Measurements from ENCODE around the gene VPS37C. TPM values are rescaled to one million over a fixed set of nuclear protein-coding genes. Genes with fewer than 3 reads are reported as not detected.

Gene VPS37C
- total and polyA plus RNA-seq, 9 of the 15 experiments (the other 6 are each of a cell fraction or from before 2014, with no cell fraction given), result 0.62 to 29.8 (median 11.5) TPM

DNA sequence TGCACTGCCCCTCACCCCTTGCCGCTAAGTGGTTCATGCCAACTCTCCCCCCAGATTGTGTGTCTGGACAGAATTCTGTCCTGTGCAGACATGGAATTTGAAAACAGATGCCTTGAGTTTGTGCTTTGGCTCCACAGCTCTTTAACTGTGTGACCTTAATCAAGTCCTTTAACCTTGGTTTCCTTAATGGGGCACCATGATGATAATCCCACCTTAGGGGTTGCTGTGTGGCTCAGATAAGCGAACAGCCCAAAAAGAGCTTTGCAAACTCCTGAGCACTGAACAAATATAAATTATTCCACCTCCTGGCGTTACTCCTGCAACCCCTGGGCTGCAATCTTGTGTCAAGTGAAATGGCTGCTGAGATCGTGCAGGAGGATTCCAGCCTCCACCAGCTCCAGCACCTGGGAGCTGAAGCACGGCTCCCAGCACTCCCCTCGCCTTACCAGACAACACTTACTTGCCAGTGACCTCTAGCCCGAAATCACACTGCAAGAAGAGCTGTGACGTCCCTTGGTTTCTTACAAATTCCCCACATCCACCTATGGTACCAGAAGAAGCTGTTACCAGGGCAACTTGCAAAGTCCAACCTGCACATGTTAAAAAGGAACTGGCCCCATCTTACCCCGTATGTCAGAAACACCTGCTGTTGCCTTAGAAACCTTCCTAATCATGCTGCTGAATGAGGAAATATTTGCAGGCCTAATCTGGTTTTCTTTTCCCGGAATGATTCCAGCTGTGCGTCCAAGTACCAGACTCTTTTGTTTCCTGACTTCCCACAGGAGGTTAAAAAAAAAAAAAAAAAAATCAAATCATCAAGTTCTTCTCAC is 13.2 kb downstream of the VPS37C start:
- H3K36me3 ChIP-seq (ENCODE audit: control insufficient read depth, insufficient read depth, low read length), result peaks cover 10% of the 10 kb centered on the region; the same call in 2 of the 3 replicates
- peak; percentile 53; the same call in 1 of the 2 replicates for TF ChIP-seq RFX1 (IDR thresholded peaks at IDR 0.05)
- TF ChIP-seq, protein P1, sequence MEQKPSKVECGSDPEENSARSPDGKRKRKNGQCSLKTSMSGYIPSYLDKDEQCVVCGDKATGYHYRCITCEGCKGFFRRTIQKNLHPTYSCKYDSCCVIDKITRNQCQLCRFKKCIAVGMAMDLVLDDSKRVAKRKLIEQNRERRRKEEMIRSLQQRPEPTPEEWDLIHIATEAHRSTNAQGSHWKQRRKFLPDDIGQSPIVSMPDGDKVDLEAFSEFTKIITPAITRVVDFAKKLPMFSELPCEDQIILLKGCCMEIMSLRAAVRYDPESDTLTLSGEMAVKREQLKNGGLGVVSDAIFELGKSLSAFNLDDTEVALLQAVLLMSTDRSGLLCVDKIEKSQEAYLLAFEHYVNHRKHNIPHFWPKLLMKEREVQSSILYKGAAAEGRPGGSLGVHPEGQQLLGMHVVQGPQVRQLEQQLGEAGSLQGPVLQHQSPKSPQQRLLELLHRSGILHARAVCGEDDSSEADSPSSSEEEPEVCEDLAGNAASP (IDR thresholded peaks at IDR 0.05), result no peak
- no peak for TF ChIP-seq ILF3 (IDR thresholded peaks at IDR 0.05; ENCODE audit: borderline replicate concordance)
- TF ChIP-seq EHMT2 (IDR thresholded peaks at IDR 0.05), result no peak
- 0 out of 2 replicates have a peak, but pooled peaks have one; percentile 20 for TF ChIP-seq CBFA2T3 (IDR thresholded peaks at IDR 0.05)
- TF ChIP-seq RNF2 (IDR thresholded peaks at IDR 0.05), result no peak
- 0 out of 2 replicates have a peak, but pooled peaks have one; percentile 19 for TF ChIP-seq TCF3 (CRISPR knock-in tag; IDR thresholded peaks at IDR 0.05)
- no peak overlapping the region for H3K4me2 ChIP-seq (ENCODE audit: insufficient read depth, low read length)
- CTCF ChIA-PET (ENCODE audit: low intra/inter-chr PET ratio), result no interaction called here
- in situ Hi-C loops (cut with MboI), result no loop called here
- H3K27me3 ChIP-seq (ENCODE audit: control insufficient read depth in 2 of 2, insufficient read depth in 2 of 2, low read length in 2 of 2), result no peaks in the 10 kb centered on the region
- H3K27ac ChIP-seq (ENCODE audit: extremely low read depth, low read depth, low read length), result no peak overlapping the region
- peak overlapping the region in 1 of 2 experiments; percentile 28; a peak in 1 of 4 replicates for H3K9ac ChIP-seq (ENCODE audit: insufficient read depth in 1 of 2, low read depth in 2 of 2, low read length in 2 of 2)
- no peak for DNase-seq (ENCODE audit: extremely low read depth in 1 of 4, low spot score in 3 of 4)
- WGBS (ENCODE audit: insufficient coverage, low coverage, missing lambda C conversion rate), result 57% methylated on average over 11 of the region's 11 CpGs
- H4K20me1 ChIP-seq (replicated peaks; ENCODE audit: control insufficient read depth, insufficient read depth, low read length), result peaks cover 35% of the 10 kb centered on the region
- H3K4me3 ChIP-seq, result no peak overlapping the region
- no peak for ATAC-seq
- no peak overlapping the region for H2AFZ ChIP-seq (ENCODE audit: low read depth, low read length)
- BruUV-seq (replicated peaks), result no TSS peak
- H3K9me1 ChIP-seq (ENCODE audit: control insufficient read depth, insufficient read depth, low read length), result peaks cover 13% of the 10 kb centered on the region
- POLR2A ChIA-PET, result interaction anchor here (0.6 to 2.7 kb wide), 5 partner anchors 9 to 43 kb away, joined by 3 to 11 read pairs (median 5); partner anchors contain the start of gene VPS37C
- intact Hi-C loops (cut with micrococcal nuclease), result no loop called here
- FAIRE-seq, result no peak
- H3K9me3 ChIP-seq (replicated peaks; ENCODE audit: control insufficient read depth, insufficient read depth, low read depth, low read length), result no peaks in the 10 kb centered on the region
- peaks cover 87% of the 10 kb centered on the region for H3K79me2 ChIP-seq (ENCODE audit: control insufficient read depth, insufficient read depth, low read length)
- peaks cover 41 to 47% of the 10 kb centered on the region in 2 experiments for H3K4me1 ChIP-seq (replicated peaks in 1 of 2; ENCODE audit: control insufficient read depth in 2 of 2, insufficient read depth in 2 of 2, low read length in 2 of 2)
